Tibial nerve (tissue), 4 donors: Measurements from ENCODE around the gene MYO18B.

Experiments
- CTCF ChIP-seq, 5 experiments: fragments of 200-600 bp in 3 of 5; fragments of 450-650 bp in 2 of 5; sonication (generic) in 3 of 5; IDR thresholded peaks; one replicate each; pipeline ENCODE4 v1.5.1; 2016 to 2019; ENCODE audit warnings: antibody characterized with exemption in 5 of 5, mild to moderate bottlenecking in 3 of 5, moderate library complexity in 2 of 5
- EP300 ChIP-seq, 2 donors: sonication (generic); formaldehyde crosslinking; IDR thresholded peaks; one replicate each; pipeline ENCODE4 v1.6.1; 2017; ENCODE audit warnings: antibody characterized with exemption in 2 of 2, mild to moderate bottlenecking in 1 of 2
- POLR2A ChIP-seq, 2 donors: fragments of 450-650 bp; IDR thresholded peaks; one replicate each; pipeline ENCODE4 v1.6.1; 2017; ENCODE audit warnings: antibody characterized with exemption in 2 of 2, mild to moderate bottlenecking in 2 of 2, moderate library complexity in 2 of 2

- no peak for TF ChIP-seq POLR2A (IDR thresholded peaks at IDR 0.05)
- TF ChIP-seq CTCF (IDR thresholded peaks at IDR 0.05), result no peak
- no peak for TF ChIP-seq EP300 (IDR thresholded peaks at IDR 0.05)
Measured at GRCh38 chr22:25827415-25827814, 85.4 kb downstream of the MYO18B start.
